SK-N-SH treated with all-trans-retinoic acid at 6 μM for 48 hours (cell line): ENCODE measurements around the gene ENTHD1.

Experiments
- ATAC-seq: fragments of 200-7000 bp; cut with Tn5 transposase; 3 replicates; pipeline ENCODE4 v1.9.1; 2020; ENCODE audit warnings: mild to moderate bottlenecking, moderate library complexity
- ARNTL ChIP-seq: fragments of 450-650 bp; formaldehyde crosslinking; IDR thresholded peaks from 2 replicates; pipeline ENCODE4 v1.5.0; 2020; ENCODE audit warnings: low read depth, mild to moderate bottlenecking, moderate library complexity, borderline replicate concordance
- CSDC2 ChIP-seq: fragments of 250-450 bp; sonication (Bioruptor Pico); IDR thresholded peaks from 2 replicates; pipeline ENCODE4 v1.5.0; 2020; ENCODE audit warnings: mild to moderate bottlenecking, moderate library complexity
- CSRNP3 ChIP-seq: fragments of 250-450 bp; sonication (Bioruptor Pico); IDR thresholded peaks from 2 replicates; pipeline ENCODE4 v1.5.1; 2021; ENCODE audit warnings: mild to moderate bottlenecking, moderate library complexity
- ESRRG ChIP-seq: fragments of 250-450 bp; sonication (Bioruptor Pico); IDR thresholded peaks from 2 replicates; pipeline ENCODE4 v1.6.1; 2021; ENCODE audit warnings: mild to moderate bottlenecking
- GLIS3 ChIP-seq: fragments of 250-450 bp; sonication (Bioruptor Pico); IDR thresholded peaks from 2 replicates; pipeline ENCODE4 v1.5.0; 2020; ENCODE audit warnings: mild to moderate bottlenecking, moderate library complexity
- ISL1 ChIP-seq: fragments of 250-450 bp; sonication (Bioruptor Pico); IDR thresholded peaks from 2 replicates; pipeline ENCODE4 v2.1.2; 2022; ENCODE audit warnings: mild to moderate bottlenecking, moderate library complexity
- OSR1 ChIP-seq: fragments of 250-450 bp; sonication (Bioruptor Pico); IDR thresholded peaks from 2 replicates; pipeline ENCODE4 v1.8.0; 2022; ENCODE audit warnings: moderate library complexity, mild to moderate bottlenecking, inconsistent platforms
- PPARA ChIP-seq: fragments of 250-450 bp; sonication (Bioruptor Pico); IDR thresholded peaks from 2 replicates; pipeline ENCODE4 v1.5.0; 2020; ENCODE audit warnings: mild to moderate bottlenecking, borderline replicate concordance
- RARB ChIP-seq: fragments of 250-450 bp; sonication (Bioruptor Pico); IDR thresholded peaks from 2 replicates; pipeline ENCODE4 v1.8.0; 2021; ENCODE audit warnings: mild to moderate bottlenecking, moderate library complexity
- SNAI2 ChIP-seq: fragments of 250-450 bp; sonication (Bioruptor Pico); IDR thresholded peaks from 2 replicates; pipeline ENCODE4 v1.5.0; 2020; ENCODE audit warnings: mild to moderate bottlenecking, moderate library complexity
- TCF4 ChIP-seq: fragments of 250-450 bp; sonication (Bioruptor Pico); IDR thresholded peaks from 2 replicates; pipeline ENCODE4 v1.8.0; 2021; ENCODE audit warnings: mild to moderate bottlenecking, moderate library complexity, borderline replicate concordance
- TOX ChIP-seq: fragments of 250-450 bp; sonication (Bioruptor Pico); IDR thresholded peaks from 2 replicates; pipeline ENCODE4 v1.8.0; 2021; ENCODE audit warnings: mild to moderate bottlenecking, moderate library complexity, borderline replicate concordance
- ZC3H10 ChIP-seq: fragments of 250-450 bp; sonication (Bioruptor Pico); IDR thresholded peaks from 2 replicates; pipeline ENCODE4 v1.5.1; 2021; ENCODE audit warnings: mild to moderate bottlenecking, moderate library complexity
- ZFP30 ChIP-seq: fragments of 450-650 bp; formaldehyde crosslinking; IDR thresholded peaks from 2 replicates; pipeline ENCODE4 v1.5.0; 2022; ENCODE audit warnings: mild to moderate bottlenecking, moderate library complexity
- ZNF565 ChIP-seq: fragments of 450-650 bp; formaldehyde crosslinking; conservative IDR thresholded peaks from 2 replicates; pipeline ENCODE4 v1.5.0; 2020; ENCODE audit warnings: low read depth, mild to moderate bottlenecking, moderate library complexity
- ZNF70 ChIP-seq: fragments of 450-650 bp; formaldehyde crosslinking; IDR thresholded peaks from 2 replicates; pipeline ENCODE4 v1.5.0; 2020; ENCODE audit warnings: mild to moderate bottlenecking, moderate library complexity
- ZNF8 ChIP-seq: fragments of 450-650 bp; formaldehyde crosslinking; IDR thresholded peaks from 2 replicates; pipeline ENCODE4 v1.5.0; 2020; ENCODE audit warnings: mild to moderate bottlenecking, moderate library complexity
- TF ChIP-seq, protein P1 (sequence below): fragments of 250-450 bp; sonication (Bioruptor Pico); IDR thresholded peaks from 2 replicates; pipeline ENCODE4 v1.5.1; 2020; ENCODE audit warnings: low read depth, mild to moderate bottlenecking, moderate library complexity
- TF ChIP-seq, protein P2 (sequence below): fragments of 250-450 bp; sonication (Bioruptor Pico); IDR thresholded peaks from 2 replicates; pipeline ENCODE4 v1.5.0; 2020; ENCODE audit warnings: mild to moderate bottlenecking, moderate library complexity
- TF ChIP-seq, protein P3 (sequence below): fragments of 250-450 bp; sonication (Bioruptor Pico); IDR thresholded peaks from 2 replicates; pipeline ENCODE4 v1.8.0; 2020; ENCODE audit warnings: mild to moderate bottlenecking, moderate library complexity, borderline replicate concordance

ENTHD1 gene

GRCh38 chr22:39723899-39724351 is 169.6 kb downstream of the ENTHD1 start:
- TF ChIP-seq CSDC2 (CRISPR knock-in tag) (no peak), RARB (no peak), SNAI2 (no peak), GLIS3 (CRISPR knock-in tag) (no peak), TCF4 (CRISPR knock-in tag) (no peak), ISL1 (CRISPR knock-in tag) (no peak), ARNTL (no peak), PPARA (CRISPR knock-in tag) (no peak), CSRNP3 (CRISPR knock-in tag) (no peak), OSR1 (CRISPR knock-in tag) (no peak), ESRRG (CRISPR knock-in tag) (no peak)
- TF ChIP-seq, protein P1, sequence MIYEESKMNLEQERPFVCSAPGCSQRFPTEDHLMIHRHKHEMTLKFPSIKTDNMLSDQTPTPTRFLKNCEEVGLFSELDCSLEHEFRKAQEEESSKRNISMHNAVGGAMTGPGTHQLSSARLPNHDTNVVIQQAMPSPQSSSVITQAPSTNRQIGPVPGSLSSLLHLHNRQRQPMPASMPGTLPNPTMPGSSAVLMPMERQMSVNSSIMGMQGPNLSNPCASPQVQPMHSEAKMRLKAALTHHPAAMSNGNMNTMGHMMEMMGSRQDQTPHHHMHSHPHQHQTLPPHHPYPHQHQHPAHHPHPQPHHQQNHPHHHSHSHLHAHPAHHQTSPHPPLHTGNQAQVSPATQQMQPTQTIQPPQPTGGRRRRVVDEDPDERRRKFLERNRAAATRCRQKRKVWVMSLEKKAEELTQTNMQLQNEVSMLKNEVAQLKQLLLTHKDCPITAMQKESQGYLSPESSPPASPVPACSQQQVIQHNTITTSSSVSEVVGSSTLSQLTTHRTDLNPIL (CRISPR knock-in tag), result no peak
- TF ChIP-seq, protein P2, sequence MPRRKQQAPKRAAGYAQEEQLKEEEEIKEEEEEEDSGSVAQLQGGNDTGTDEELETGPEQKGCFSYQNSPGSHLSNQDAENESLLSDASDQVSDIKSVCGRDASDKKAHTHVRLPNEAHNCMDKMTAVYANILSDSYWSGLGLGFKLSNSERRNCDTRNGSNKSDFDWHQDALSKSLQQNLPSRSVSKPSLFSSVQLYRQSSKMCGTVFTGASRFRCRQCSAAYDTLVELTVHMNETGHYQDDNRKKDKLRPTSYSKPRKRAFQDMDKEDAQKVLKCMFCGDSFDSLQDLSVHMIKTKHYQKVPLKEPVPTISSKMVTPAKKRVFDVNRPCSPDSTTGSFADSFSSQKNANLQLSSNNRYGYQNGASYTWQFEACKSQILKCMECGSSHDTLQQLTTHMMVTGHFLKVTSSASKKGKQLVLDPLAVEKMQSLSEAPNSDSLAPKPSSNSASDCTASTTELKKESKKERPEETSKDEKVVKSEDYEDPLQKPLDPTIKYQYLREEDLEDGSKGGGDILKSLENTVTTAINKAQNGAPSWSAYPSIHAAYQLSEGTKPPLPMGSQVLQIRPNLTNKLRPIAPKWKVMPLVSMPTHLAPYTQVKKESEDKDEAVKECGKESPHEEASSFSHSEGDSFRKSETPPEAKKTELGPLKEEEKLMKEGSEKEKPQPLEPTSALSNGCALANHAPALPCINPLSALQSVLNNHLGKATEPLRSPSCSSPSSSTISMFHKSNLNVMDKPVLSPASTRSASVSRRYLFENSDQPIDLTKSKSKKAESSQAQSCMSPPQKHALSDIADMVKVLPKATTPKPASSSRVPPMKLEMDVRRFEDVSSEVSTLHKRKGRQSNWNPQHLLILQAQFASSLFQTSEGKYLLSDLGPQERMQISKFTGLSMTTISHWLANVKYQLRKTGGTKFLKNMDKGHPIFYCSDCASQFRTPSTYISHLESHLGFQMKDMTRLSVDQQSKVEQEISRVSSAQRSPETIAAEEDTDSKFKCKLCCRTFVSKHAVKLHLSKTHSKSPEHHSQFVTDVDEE, result no peak
- TF ChIP-seq, protein P3, sequence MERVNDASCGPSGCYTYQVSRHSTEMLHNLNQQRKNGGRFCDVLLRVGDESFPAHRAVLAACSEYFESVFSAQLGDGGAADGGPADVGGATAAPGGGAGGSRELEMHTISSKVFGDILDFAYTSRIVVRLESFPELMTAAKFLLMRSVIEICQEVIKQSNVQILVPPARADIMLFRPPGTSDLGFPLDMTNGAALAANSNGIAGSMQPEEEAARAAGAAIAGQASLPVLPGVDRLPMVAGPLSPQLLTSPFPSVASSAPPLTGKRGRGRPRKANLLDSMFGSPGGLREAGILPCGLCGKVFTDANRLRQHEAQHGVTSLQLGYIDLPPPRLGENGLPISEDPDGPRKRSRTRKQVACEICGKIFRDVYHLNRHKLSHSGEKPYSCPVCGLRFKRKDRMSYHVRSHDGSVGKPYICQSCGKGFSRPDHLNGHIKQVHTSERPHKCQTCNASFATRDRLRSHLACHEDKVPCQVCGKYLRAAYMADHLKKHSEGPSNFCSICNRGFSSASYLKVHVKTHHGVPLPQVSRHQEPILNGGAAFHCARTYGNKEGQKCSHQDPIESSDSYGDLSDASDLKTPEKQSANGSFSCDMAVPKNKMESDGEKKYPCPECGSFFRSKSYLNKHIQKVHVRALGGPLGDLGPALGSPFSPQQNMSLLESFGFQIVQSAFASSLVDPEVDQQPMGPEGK (CRISPR knock-in tag), result no peak
- TF ChIP-seq, all 23 proteins: peak for 0
- ATAC-seq, result no peak

GRCh38 chr22:39723463-39723862 is 170.1 kb downstream of the ENTHD1 start:
- ATAC-seq, result no peak
- TF ChIP-seq SNAI2 (no peak), GLIS3 (CRISPR knock-in tag) (no peak), ZNF8 (CRISPR knock-in tag) (no peak), PPARA (CRISPR knock-in tag) (no peak), OSR1 (CRISPR knock-in tag) (no peak), TOX (CRISPR knock-in tag) (no peak), ZC3H10 (CRISPR knock-in tag) (no peak), CSRNP3 (CRISPR knock-in tag) (no peak), RARB (no peak), ISL1 (CRISPR knock-in tag) (no peak), ZNF70 (CRISPR knock-in tag) (no peak), ZNF565 (CRISPR knock-in tag) (no peak), ZFP30 (CRISPR knock-in tag) (no peak), CSDC2 (CRISPR knock-in tag) (no peak)
- TF ChIP-seq, protein P1 (CRISPR knock-in tag), result no peak

DNA sequence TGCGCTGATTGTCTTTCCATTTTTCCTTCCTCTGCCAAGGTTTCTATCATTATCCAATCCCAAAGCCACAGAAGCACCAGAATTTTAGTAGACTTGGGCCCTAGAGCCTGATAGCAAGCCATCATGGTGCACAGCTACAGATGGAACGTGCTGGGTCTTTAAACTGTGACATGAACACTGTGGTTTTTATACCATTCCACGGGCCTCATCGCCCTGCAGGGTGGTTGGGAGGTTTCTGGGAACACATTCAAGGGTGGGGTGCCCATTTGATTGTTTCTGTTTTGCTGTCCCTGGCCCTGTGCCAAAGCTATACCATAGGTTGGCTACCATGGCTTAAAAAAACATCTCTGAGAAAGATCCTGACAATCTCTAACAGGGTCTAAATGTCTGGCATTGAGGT is 171.1 kb downstream of the ENTHD1 start:
- ATAC-seq, result no peak
- TF ChIP-seq ARNTL, result no peak
- no peak for TF ChIP-seq ZNF565 (CRISPR knock-in tag)
- TF ChIP-seq, protein P1 (CRISPR knock-in tag), result no peak
- TF ChIP-seq ZNF70 (CRISPR knock-in tag), result no peak
- no peak for TF ChIP-seq ZFP30 (CRISPR knock-in tag)
